ENCODE data around the gene TBL1X.
"Not testable (repeated sequence)": the region's sequence is repeated elsewhere in the genome, so short reads cannot be mapped to it uniquely, and the experiment has no call there.

DNA sequence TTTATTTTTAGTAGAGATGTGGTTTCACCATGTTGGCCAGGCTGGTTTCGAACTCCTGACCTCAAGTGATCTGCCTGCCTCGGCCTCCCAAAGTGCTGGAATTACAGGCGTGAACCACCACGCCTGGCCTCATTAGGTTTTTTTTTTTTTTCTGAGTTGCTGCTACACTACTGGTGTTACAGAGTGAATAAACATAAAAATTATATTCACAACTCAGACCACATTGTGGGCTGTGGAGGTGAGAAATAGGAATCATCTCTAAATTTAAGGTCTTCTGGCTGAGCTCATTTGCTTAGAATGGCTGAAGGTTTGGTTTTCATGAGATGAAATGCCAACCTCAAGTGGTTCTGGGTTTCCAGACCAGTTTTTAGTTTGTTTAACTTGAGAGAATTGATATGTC lies 10.6 kb downstream of the TBL1X start:
- TF ChIP-seq, protein P1, sequence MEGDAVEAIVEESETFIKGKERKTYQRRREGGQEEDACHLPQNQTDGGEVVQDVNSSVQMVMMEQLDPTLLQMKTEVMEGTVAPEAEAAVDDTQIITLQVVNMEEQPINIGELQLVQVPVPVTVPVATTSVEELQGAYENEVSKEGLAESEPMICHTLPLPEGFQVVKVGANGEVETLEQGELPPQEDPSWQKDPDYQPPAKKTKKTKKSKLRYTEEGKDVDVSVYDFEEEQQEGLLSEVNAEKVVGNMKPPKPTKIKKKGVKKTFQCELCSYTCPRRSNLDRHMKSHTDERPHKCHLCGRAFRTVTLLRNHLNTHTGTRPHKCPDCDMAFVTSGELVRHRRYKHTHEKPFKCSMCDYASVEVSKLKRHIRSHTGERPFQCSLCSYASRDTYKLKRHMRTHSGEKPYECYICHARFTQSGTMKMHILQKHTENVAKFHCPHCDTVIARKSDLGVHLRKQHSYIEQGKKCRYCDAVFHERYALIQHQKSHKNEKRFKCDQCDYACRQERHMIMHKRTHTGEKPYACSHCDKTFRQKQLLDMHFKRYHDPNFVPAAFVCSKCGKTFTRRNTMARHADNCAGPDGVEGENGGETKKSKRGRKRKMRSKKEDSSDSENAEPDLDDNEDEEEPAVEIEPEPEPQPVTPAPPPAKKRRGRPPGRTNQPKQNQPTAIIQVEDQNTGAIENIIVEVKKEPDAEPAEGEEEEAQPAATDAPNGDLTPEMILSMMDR (IDR thresholded peaks at IDR 0.05; ENCODE audit: insufficient read depth, low read depth, low read length) = not testable (repeated sequence)
- not testable (repeated sequence) for TF ChIP-seq EZH2 (IDR thresholded peaks at IDR 0.05; ENCODE audit: insufficient read depth, low read length)

All from astrocyte (in vitro differentiated cells and primary cell).